PC-9 (cell line): ENCODE results near the gene TEC. TPM values are rescaled to one million over a fixed set of nuclear protein-coding genes. Genes with fewer than 3 reads are reported as not detected.

Experiments used
- BruUV-seq: library from RNA; stranded (reverse); fragments of 400-500 nt; replicated peaks from 2 replicates; lab custom pipeline; 2021; lab: Mats Ljungman, UMichigan
- CTCF ChIA-PET: fragments of 300-600 bp; sonication (Branson Sonifier 250); formaldehyde crosslinking; loops from one replicate; lab custom pipeline; 2022; ENCODE audit warnings: antibody characterized with exemption; lab: Charles Lee
- POLR2A ChIA-PET: fragments of 300-600 bp; sonication (Branson Sonifier 250); formaldehyde crosslinking; loops from one replicate; lab custom pipeline; 2022; ENCODE audit warnings: antibody characterized with exemption; ENCODE audit not compliant: unreplicated experiment; lab: Charles Lee
- DNase-seq, 2 experiments: peaks; one replicate each; pipeline versions ENCODE4 v3.0.0 to v3.0.0-alpha.2; 2015 to 2022; ENCODE audit warnings: mixed read lengths in 1 of 2
- H2AFZ ChIP-seq: fragments of 200-600 bp; sonication (generic); 2 replicates; pipeline ENCODE4 v1.8.1; 2017; ENCODE audit warnings: antibody characterized with exemption
- H3F3A ChIP-seq: fragments of 200-600 bp; sonication (generic); 2 replicates; pipeline ENCODE4 v1.8.1; 2017; ENCODE audit warnings: antibody characterized with exemption, mild to moderate bottlenecking, low read depth; ENCODE audit not compliant: insufficient read depth
- H3K27ac ChIP-seq: fragments of 200-600 bp; sonication (generic); 2 replicates; pipeline ENCODE4 v1.6.1; 2016; ENCODE audit warnings: mixed run types
- H3K27me3 ChIP-seq: fragments of 200-600 bp; sonication (generic); 2 replicates; pipeline ENCODE4 v1.6.1; 2016; ENCODE audit warnings: low read depth, mixed run types; ENCODE audit not compliant: insufficient read depth
- H3K36me3 ChIP-seq: fragments of 200-600 bp; sonication (generic); 2 replicates; pipeline ENCODE4 v1.6.1; 2016; ENCODE audit warnings: low read depth, mixed run types
- H3K4me1 ChIP-seq: fragments of 200-600 bp; sonication (generic); replicated peaks from 2 replicates; pipeline ENCODE4 v1.6.1; 2016; ENCODE audit warnings: mixed run types; ENCODE audit not compliant: insufficient read depth
- H3K4me2 ChIP-seq: fragments of 200-600 bp; sonication (generic); 2 replicates; pipeline ENCODE4 v1.6.1; 2017; ENCODE audit warnings: mixed run types
- H3K4me3 ChIP-seq: fragments of 200-600 bp; sonication (generic); 2 replicates; pipeline ENCODE4 v1.6.1; 2016; ENCODE audit warnings: mixed run types
- H3K79me2 ChIP-seq: fragments of 200-600 bp; sonication (generic); 2 replicates; pipeline ENCODE4 v1.6.1; 2017; ENCODE audit warnings: low read depth, mixed run types
- H3K9me2 ChIP-seq: fragments of 200-600 bp; sonication (generic); 2 replicates; pipeline ENCODE4 v1.8.1; 2017; ENCODE audit warnings: mild to moderate bottlenecking; ENCODE audit not compliant: insufficient read depth
- H3K9me3 ChIP-seq: fragments of 200-600 bp; sonication (generic); 2 replicates; pipeline ENCODE4 v1.8.1; 2016; ENCODE audit warnings: low read depth; ENCODE audit not compliant: insufficient read depth
- H4K20me1 ChIP-seq: fragments of 200-600 bp; sonication (generic); 2 replicates; pipeline ENCODE4 v1.8.1; 2017; ENCODE audit not compliant: insufficient read depth
- EZH2 ChIP-seq: fragments of 200-600 bp; sonication (generic); IDR thresholded peaks from 2 replicates; pipeline ENCODE4 v1.8.0; 2017; ENCODE audit warnings: antibody characterized with exemption, low read depth
- intact Hi-C: fragments of 100-400 bp; cut with micrococcal nuclease; formaldehyde crosslinking; loops from one replicate; pipeline ENCODE4 v1.10.0; 2022; ENCODE audit not compliant: unreplicated experiment
- total RNA-seq: library from RNA; stranded (reverse); gene quantifications from 2 replicates; pipeline ENCODE4 v1.2.3, GENCODE V29; 2021
- TF ChIP-seq, protein P1 (sequence below): fragments of 200-600 bp; sonication (generic); conservative IDR thresholded peaks from 2 replicates; pipeline ENCODE4 v1.6.1; 2017; ENCODE audit warnings: mixed run types, antibody characterized with exemption, mild to moderate bottlenecking, moderate library complexity

The TEC gene
- total RNA-seq, 1 experiment from 2014 or later = 6.2 TPM

DNA sequence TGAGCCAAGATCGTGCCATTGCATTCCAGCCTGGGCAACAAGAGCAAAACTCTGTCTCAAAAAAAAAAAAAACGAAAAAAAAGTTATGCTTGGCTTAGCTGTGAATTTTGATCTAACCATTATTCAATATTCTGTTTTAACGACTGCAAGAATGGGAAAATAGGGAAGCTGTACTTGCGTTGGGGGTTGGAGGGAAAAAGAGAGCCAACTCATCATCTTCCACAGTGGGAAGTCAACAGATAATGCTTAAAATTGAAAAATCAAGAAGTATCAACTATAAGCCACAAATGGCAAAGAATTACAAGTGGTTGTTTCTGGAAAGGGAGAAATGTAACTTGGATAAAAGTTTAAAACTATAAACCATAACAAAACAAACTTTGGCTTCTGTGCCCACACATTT is 2.9 kb downstream of the TEC start:
- H2AFZ ChIP-seq = no peak overlapping the region
- intact Hi-C loops = loop anchor here (5.0 kb wide), 2 partner anchors 76 to 354 kb away; partner anchors contain the start of genes NFXL1 and SLAIN2
- peaks cover 26% of the 10 kb centered on the region for H3F3A ChIP-seq
- H3K79me2 ChIP-seq = peaks cover 39% of the 10 kb centered on the region
- H3K27ac ChIP-seq = no peak overlapping the region
- TF ChIP-seq, protein P1, sequence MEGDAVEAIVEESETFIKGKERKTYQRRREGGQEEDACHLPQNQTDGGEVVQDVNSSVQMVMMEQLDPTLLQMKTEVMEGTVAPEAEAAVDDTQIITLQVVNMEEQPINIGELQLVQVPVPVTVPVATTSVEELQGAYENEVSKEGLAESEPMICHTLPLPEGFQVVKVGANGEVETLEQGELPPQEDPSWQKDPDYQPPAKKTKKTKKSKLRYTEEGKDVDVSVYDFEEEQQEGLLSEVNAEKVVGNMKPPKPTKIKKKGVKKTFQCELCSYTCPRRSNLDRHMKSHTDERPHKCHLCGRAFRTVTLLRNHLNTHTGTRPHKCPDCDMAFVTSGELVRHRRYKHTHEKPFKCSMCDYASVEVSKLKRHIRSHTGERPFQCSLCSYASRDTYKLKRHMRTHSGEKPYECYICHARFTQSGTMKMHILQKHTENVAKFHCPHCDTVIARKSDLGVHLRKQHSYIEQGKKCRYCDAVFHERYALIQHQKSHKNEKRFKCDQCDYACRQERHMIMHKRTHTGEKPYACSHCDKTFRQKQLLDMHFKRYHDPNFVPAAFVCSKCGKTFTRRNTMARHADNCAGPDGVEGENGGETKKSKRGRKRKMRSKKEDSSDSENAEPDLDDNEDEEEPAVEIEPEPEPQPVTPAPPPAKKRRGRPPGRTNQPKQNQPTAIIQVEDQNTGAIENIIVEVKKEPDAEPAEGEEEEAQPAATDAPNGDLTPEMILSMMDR = no peak
- TF ChIP-seq EZH2 = no peak
- no peak for DNase-seq
- H3K4me2 ChIP-seq = no peak overlapping the region
- no TSS peak for BruUV-seq
- ChIA-PET POLR2A (no interaction called here), CTCF (no interaction called here)
- H4K20me1 ChIP-seq = no peaks in the 10 kb centered on the region
- no peaks in the 10 kb centered on the region for H3K27me3 ChIP-seq
- no peaks in the 10 kb centered on the region for H3K36me3 ChIP-seq
- no peaks in the 10 kb centered on the region; the same call in 1 of the 2 replicates for H3K9me3 ChIP-seq
- H3K4me3 ChIP-seq = no peak overlapping the region
- H3K4me1 ChIP-seq = peaks cover 23% of the 10 kb centered on the region
- no peaks in the 10 kb centered on the region for H3K9me2 ChIP-seq

- Histone ChIP-seq H3K4me3 (no peak overlapping the region), H3K27ac (no peak overlapping the region), H3K27me3 (no peaks in the 10 kb centered on the region), H4K20me1 (no peaks in the 10 kb centered on the region), H3K4me2 (no peak overlapping the region), H3F3A (0 out of 2 replicates have a peak, but pooled peaks cover 2% of the 10 kb centered on the region), H3K36me3 (no peaks in the 10 kb centered on the region), H3K9me2 (no peaks in the 10 kb centered on the region), H3K9me3 (peaks cover 6% of the 10 kb centered on the region; the same call in 1 of the 2 replicates), H3K4me1 (peaks cover 8% of the 10 kb centered on the region), H3K79me2 (peaks cover 42% of the 10 kb centered on the region), H2AFZ (no peak overlapping the region)
- CTCF ChIA-PET = interaction anchor here (0.7 kb wide), 1 partner anchor 144 kb away, joined by 3 read pairs; no protein-coding TSS in a partner anchor
- no TSS peak for BruUV-seq
- intact Hi-C loops = no loop called here
- TF ChIP-seq EZH2 = no peak
- TF ChIP-seq, protein P1 = no peak
- POLR2A ChIA-PET = no interaction called here
- no peak for DNase-seq
Measured at GRCh38 chr4:48262926-48263325, 6.7 kb downstream of the TEC start.

GRCh38 chr4:48262484-48262883 is 7.2 kb downstream of the TEC start:
- Histone ChIP-seq H3F3A (no peaks in the 10 kb centered on the region), H3K4me3 (no peak overlapping the region), H3K4me2 (no peak overlapping the region), H4K20me1 (no peaks in the 10 kb centered on the region), H3K9me2 (no peaks in the 10 kb centered on the region), H3K36me3 (no peaks in the 10 kb centered on the region), H3K9me3 (peaks cover 6% of the 10 kb centered on the region; the same call in 1 of the 2 replicates), H2AFZ (no peak overlapping the region), H3K27me3 (no peaks in the 10 kb centered on the region), H3K4me1 (peaks cover 4% of the 10 kb centered on the region), H3K27ac (no peak overlapping the region), H3K79me2 (peaks cover 38% of the 10 kb centered on the region)
- DNase-seq = no peak
- no TSS peak for BruUV-seq
- intact Hi-C loops = no loop called here
- ChIA-PET CTCF (interaction anchor here (0.7 kb wide), 1 partner anchor 144 kb away, joined by 3 read pairs; no protein-coding TSS in a partner anchor), POLR2A (no interaction called here)
- TF ChIP-seq EZH2 = no peak
- TF ChIP-seq, protein P1 = no peak
